GM21447 (cell line): Measurements from ENCODE around the gene SPDYE3.
A peak's percentile ranks its signal among the peaks of the same experiment; 100 is the strongest.
"Not testable (repeated sequence)": the region's sequence is repeated elsewhere in the genome, so short reads cannot be mapped to it uniquely, and the experiment has no call there.

Experiments
- ATAC-seq: cut with Tn5 transposase; IDR thresholded peaks from one replicate; pipeline ENCODE4 v1.9.1; 2021; ENCODE audit not compliant: unreplicated experiment

The SPDYE3 gene, protein sequence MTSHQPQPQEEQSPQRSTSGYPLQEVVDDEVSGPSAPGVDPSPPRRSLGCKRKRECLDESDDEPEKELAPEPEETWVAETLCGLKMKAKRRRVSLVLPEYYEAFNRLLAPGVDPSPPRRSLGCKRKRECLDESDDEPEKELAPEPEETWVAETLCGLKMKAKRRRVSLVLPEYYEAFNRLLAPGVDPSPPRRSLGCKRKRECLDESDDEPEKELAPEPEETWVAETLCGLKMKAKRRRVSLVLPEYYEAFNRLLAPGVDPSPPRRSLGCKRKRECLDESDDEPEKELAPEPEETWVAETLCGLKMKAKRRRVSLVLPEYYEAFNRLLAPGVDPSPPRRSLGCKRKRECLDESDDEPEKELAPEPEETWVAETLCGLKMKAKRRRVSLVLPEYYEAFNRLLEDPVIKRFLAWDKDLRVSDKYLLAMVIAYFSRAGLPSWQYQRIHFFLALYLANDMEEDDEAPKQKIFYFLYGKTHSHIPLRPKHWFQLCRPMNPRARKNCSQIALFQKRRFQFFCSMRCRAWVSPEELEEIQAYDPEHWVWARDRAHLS

DNA sequence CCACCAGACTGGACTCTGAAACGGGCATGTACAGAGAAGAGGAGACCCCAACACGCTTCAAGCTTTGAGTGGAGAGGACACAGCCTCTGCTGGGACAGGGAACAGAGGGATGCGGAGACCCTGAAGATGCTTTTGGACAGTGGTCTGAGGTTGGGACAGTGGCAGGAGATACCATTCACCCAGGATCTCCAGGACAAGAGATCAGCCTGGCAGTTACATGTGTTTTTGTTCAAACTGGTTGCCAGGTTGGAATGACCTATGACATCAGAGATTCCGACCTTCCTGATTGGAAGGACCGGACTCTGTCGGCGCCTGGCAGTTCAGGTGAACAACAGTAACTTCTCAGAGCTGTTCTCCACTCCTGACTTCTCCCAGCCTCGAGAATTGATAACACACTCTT lies at the start of gene SPDYE3:
TSS of gene SPDYE3 (plus strand) at position 301 of the 400 bp plus-strand sequence. CDS start 184 bp downstream, outside the sequence.
- ATAC-seq: not testable (repeated sequence)

DNA sequence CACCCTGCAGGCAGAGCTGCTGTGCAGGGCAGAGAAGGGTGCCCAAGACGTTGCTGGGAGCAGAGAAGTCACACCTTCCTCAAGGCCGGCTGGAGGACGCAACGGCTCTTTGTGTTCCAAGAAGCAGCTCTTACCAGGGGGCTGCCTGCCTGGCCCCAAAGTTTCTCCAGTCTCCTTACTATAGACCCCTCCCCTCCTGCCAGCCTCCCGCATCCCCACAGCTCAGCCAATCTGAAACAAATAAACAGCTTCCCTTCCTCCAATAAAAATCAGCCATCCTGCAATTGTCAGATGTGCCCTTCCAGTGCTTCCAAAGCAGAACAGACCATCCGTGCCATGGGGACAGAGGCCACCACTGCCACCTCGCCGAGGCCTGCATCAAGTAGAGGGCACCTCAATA lies 47.5 kb upstream of the SPDYE3 start:
- not testable (repeated sequence) for ATAC-seq

DNA sequence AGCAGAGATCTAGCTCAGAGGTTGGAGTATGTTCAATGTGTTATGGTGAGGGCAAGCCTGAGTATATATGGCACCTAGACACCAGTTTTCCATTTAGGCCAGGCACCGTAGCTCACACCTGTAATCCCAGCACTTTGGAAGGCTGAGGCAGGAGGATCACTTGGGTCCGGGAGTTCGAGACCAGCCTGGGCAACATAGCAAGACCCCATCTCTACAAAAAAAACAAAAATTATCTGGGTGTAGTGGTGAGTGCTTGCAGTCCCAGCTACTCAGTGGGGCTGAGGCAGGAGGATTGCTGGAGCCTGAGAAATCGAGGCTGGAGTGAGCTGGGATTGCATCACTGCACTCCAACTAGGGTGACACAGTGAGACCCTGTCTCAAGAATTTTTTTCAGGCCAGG lies 44.6 kb upstream of the SPDYE3 start:
- ATAC-seq: not testable (repeated sequence)

DNA sequence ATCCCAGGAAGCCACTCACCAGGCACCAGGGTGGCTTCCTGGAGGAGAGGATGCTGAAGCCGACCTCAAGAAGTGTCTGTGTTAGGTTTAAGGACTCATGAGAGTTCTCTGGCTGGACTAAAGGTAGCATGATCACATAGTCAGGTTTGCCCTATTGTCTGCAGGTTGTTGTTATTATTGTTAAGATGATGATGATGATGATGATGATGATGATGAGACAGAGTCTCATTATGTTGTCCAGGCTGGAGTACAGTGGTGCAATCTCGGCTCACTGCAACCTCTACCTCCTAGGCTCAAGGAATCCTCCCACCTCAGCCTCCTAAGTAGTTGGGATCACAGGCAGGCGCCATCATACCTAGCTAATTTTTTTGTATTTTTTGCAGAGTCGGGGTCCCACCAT lies 43.3 kb upstream of the SPDYE3 start:
- not testable (repeated sequence) for ATAC-seq

DNA sequence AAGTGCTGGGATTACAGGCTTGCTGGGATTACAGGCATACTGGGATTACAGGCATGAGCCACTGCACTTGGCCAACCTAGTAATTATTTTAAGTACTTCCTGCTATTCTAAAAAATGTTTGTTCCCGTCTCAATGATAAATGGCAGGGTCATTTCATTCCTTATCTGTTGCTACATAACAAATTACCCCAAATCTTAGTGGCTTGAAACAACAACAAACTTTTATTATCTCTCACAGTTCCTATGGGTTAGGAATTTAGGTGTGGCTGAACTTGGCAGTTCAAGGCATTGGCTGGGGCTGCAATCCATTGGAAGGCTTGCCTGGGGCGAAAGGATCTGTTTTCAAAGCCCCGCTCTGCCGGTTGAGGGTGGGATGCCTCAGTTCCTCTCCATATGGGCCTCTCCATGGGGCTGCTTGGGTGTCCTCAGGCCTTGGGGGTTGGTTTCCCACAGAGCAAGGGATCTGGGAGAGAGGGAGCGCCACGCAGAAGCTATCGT lies 42.8 kb upstream of the SPDYE3 start:
- not testable (repeated sequence) for ATAC-seq

DNA sequence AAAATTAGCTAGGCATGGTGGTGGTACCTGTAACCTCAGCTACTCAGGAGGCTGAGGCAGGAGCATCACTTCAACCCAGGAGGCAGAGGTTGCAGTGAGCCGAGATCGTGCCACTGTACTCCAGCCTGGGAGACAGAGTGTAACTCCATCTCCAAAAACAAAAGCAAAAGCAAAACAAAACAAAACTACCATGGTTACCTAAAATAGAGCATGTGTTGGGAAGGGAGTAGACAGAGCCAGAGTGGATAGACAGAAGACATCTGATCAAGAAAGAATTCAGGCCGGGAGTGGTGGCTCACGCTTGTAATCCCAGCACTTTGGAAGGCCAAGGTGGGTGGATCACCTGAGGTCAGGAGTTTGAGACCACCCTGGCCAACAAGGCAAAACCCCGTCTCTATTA lies 41.7 kb upstream of the SPDYE3 start:
- not testable (repeated sequence) for ATAC-seq

DNA sequence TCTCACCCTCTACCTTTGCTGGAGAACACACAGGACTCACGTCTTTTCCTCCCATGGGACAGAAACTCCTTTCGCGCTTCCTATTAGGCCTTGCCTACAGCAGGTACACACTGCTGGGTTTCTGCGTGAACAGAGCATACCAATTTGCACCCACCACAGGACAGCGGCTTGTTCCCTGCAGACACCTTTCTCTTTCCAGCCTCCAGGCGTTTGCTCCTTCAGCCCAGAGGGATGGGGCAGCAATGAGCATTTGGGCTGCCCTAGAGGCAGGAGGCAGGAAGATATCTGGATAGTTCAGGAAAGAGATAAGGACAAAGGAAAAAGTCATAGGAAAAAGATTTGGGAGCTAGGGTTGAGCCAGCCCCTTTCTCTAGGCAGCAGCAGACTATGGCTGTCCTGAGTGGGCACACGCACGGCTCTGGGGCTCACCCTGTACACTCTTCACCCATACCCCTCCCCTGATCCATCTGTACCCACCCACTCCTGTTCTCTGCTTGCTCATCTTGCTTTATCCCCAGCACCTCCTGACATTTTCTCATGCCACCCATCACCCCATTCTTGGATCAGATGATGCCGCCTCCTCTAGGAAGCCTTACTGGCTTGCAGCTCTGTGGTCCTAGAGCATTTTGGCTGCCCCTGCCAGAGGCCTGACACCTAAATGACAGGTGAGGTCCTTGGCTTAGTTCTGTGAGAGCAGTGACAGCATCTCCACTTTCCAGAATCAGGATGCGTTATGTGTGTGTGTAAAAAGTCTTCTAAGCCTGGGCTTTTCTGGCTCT lies 40.7 kb upstream of the SPDYE3 start:
- ATAC-seq: no peak

DNA sequence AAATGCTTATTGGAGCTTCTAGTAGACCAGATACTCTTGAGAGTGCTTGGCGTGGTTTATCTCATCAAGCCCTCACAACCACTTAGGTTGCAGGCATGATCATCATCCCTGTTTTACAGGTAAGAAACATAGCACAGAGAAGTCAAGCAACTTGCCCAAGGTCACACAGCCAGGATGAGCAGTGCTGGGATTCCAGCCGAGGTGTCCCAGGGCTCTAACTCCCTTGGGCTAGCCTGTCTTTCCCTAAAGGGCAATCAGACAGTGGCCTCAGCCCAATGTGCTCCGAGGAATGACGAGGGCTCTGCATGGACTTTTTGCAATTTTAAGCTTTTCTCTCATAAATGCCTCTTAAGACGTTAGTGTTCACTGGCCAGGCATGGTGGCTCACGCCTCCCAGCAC lies 39.9 kb upstream of the SPDYE3 start:
- ATAC-seq: no peak

DNA sequence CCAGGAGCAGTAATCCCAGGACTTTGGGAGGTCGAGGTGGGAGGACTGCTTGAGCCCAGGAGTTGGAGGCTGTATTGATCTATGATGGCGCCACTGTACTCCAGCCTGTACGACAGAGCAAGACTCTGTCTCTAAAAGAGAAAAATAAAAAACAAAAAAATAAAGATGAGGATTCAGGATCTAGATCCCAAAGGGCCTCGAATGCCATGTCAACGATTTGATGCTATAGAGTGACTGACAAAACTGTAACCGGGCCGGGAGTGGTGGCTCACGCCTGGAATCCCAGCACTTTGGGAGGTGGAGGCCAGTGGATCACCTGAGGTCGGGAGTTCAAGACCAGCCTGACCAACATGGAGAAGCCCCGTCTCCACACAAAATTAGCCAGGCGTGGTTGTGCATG lies 38.6 kb upstream of the SPDYE3 start:
- not testable (repeated sequence) for ATAC-seq

DNA sequence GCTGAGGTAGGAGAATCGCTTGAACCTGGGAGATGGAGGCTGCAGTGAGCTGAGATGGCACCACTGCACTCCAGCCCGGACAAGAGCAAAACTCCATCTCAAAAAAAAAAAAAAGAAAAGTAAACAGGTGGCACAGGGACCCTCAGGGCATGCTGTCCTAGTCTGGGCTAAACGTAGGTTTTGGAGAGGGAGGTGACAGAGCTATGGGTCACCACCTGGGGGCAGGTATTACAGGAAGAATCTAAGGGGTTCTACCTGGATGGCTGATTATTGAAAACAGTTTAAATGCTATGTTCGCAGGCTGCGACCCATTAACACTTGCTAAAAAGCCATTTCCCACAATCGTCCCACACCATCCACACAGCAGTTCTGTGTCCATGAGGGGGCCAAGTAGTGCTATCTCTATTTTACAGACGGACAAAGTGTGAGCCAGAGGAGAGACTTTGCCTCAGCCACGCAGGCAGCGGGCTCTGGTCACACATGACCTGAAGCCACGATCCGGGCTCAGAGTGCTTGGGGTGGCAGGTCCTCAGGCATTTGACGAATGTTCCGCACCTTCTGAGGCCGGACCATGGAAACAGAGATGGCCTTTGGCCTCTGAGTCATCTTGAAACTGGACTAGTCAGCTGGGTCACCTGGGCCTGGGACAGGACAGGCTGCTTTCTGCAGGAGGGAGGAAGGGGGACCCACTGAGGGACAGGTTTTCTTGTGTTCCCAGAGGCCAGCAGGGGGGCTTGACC lies 38.0 kb upstream of the SPDYE3 start:
- not testable (repeated sequence) for ATAC-seq

DNA sequence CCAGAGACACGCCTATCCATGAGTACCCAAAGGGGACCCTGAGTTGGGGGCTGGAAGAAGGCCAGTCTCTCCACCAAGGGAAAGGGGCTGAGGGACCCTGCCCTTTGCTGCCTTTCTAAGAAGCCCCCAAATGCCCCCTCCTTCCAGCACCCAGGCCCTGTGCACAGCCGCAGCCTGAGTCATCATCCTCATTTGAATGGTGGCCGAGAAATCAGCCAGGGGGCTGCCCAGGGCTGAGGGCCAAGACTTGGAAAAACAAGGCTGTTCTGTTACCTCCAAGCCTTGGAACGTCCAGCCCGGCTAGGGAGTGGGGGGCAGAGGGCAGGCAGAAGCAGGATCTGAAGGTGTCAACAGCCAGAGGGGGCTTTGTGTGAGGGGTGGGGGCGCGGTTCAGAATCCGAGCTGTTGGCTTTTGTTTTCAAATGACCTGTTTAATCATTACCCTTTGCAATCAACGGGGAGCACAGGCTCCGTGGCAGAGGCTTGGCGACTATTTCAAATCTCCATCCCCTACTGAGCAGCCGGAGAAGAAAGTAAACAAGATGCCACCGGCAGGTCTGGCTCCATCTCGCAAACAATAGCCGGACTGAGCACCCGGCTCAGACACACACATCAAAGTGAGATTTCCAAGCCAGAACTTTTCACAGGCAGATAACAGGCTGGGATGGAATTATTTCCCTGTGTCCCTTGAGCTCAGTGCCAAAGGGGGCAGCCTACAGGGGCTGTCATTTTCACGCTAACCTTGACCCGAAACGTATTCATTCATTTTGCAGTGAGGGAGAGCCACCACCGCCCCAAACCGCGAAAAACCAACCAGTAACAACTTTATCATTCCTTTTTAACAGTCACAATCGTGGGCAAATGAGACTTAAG lies 37.2 kb upstream of the SPDYE3 start:
- not testable (repeated sequence) for ATAC-seq

DNA sequence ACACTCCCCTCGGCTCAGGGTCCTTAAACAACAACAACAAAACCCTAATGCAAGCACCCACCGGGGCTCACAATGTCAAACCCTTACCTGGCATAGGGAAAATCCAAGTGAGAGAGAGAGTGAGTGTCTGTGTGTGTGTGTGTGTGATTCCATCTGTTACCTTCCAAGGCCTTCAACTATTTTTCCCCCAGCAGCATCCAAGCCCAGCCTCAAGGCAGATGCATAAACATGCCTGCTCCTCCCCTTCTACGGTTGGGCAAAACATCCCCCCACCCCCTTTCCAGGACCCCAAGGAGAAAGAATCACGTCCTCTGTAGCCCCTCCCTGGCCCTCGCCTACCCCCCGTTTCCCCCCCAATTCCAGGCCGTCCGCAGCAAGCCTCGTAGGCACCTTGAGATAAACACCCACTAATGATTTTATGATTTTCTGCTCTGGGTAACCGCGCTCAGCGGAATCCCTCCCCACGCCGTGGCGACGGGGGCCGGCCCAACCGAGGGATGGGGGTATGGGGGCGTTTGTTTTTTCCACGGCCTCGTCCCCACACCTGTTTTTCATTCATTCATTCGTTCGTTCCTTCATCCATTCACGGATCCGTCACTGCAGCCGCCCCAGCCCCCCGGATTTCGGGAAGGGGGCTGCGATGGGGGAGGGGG lies 36.4 kb upstream of the SPDYE3 start:
- not testable (repeated sequence) for ATAC-seq

DNA sequence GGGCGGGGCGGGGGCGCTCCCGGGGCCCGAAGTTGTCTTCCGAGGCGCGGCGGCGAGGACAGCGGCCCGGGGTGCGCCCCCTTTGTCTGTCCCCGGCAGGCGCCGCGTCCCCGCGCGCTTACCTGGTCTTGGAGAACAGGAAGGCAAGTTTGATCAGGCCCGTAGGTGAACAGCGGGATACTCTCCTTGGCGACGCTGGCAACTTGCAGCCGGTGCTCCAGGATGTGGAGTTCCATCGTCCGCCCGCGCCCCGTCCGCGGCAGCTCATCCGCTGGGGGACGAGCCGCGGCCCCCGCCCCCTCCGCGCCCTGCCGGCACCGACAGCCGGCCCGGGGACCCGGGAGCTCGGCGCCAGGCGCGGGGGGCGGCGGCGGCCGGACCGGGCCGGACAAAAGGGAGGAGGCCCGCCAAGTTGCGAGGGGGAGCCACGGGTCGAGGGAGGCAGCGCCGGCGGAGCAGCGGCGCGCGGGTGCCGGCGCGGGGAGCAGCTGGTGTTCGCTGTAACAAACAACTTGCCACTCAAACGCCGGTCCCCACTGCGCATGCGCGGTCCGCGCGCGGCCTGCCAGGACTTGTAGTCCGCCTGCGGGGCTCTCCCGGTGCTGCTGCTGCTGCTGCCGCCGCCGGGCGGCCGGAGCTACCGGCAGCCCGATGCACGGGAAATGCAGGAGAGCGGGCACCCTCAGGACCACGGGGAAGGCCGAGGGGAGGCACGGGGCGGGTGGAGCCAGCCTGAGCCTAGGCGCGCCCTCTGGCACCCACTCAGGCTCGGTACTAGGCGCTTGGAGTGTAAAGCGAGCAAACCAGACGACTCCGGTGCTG lies 35.6 kb upstream of the SPDYE3 start:
- ATAC-seq: peak; percentile 89

DNA sequence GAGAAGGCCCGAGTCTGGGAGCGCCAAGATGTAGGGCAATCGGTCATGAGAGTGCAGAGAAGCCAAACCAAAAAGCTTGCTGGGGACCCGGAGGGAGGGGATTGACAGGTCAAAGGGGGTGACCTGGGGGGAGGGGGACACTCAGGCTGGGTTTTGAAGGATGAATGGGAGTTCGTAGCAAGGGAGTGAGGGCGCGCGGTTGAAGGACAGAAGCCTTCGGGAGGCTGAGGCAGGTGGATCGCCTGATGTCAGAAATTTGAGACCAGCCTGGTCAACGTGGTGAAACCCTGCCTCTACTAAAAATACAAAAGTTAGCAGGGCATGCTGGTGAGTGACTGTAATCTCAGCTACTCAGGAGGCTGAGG lies 35.0 kb upstream of the SPDYE3 start:
- not testable (repeated sequence) for ATAC-seq

DNA sequence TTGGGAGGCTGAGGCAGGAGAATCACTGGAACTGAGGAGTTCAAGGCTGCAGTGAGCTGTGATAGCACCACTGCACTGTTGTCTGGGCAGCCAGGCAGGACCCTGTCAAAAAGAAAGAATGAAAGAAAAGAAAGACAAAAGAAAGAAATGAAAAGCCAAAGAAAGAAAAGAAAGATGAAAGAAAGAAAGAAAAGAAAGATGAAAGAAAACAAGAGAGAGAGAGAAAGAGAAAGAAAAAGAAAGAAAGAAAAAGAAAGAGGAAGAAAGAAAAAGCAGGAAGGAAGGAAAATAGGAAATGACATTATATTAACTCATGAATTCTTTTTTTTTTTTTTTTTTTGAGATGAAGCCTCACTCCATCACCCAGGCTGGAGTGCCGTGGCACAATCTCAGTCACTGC lies 32.4 kb upstream of the SPDYE3 start:
- ATAC-seq: no peak

DNA sequence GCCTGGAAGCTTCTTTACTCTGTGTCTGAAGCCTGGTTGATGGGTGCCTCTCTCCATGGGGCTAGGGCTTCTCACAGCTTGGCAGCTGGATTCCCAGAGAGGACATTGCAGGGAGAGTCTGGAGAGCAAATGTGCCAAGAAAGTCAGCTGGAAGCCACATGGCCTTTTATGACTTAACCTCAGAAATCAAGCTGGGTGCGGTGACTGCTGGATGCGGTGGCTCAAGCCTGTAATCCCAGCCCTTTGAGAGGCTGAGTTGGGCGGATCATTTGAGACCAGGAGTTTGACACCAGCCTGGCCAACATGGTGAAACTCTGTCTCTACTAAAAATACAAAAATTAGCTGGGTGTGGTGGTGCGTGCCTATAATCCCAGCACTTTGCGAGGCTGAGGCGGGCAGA lies 31.4 kb upstream of the SPDYE3 start:
- ATAC-seq: not testable (repeated sequence)

DNA sequence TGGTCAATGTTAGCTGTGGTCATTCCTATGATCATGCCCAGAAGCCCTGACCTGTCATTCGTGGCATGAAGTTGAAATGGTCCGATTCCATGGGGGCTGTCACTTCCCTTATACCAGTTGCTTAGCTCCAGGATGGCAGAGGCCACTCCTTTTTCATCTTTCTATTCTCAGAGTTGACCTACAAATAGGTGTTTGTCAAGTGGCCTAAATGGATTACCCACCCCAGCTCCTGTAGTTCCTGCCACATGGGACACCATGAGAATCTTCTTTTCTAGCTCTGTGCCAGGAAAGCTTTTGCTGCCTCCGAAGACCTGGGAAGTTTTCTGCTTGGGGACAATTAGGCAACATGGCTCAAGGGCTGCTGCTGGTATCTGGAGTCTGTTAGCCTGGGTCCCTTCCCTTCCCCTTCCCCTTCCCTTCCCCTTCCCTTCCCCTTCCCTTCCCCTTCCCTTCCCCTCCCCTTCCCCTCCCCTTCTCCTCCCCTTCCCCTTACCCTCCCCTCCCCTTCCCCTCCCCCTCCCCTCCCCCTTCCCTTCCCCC lies 25.4 kb upstream of the SPDYE3 start:
- ATAC-seq: not testable (repeated sequence)

DNA sequence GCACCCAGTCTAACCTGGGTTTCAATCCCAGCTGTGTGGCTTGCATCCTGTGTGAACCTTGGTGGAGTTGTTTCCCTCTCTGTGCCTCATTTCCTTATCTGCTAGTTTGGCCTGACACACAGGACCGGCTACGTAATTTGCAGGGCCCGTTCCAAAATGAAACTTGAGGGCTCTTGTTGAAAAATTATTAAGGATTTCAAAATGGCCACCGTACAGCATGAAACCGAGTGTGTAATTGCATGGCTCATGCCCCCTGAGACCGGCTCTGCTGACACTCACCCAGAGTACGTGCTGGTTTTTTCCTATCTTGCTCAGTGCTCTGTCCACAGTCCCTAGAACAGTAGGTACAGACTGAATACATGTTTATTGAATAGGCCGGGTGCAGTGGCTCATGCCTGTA lies 24.4 kb upstream of the SPDYE3 start:
- ATAC-seq: not testable (repeated sequence)
